HepG2 (cell line): ENCODE measurements around the gene HYCC1. TPM values are rescaled to one million over a fixed set of nuclear protein-coding genes. Genes with fewer than 3 reads are reported as not detected.

ENCODE experiments used
- ATAC-seq: fragments of 200-7000 bp; cut with Tn5 transposase; 3 replicates; pipeline ENCODE4 v1.9.1; 2020; ENCODE audit warnings: mild to moderate bottlenecking, moderate library complexity
- BruUV-seq: library from RNA; stranded (reverse); fragments of 400-500 nt; replicated peaks from 2 replicates; lab custom pipeline; 2021; lab: Mats Ljungman, UMichigan
- CTCF ChIA-PET: fragments of 300-600 bp; formaldehyde crosslinking; extraction: SDS; loops from one replicate; lab custom pipeline; 2021; ENCODE audit warnings: low total read pairs, inconsistent platforms, low intra/inter-chr PET ratio; lab: Yijun Ruan, JAX
- POLR2A ChIA-PET: fragments of 350-600 bp; sonication (Branson Sonifier 250); formaldehyde crosslinking; loops from one replicate; lab custom pipeline; 2020; ENCODE audit warnings: antibody characterized with exemption, inconsistent platforms; lab: Yijun Ruan, JAX
- DNase-seq: peaks from one replicate; pipeline ENCODE4 v3.0.0-alpha.2; 2015; ENCODE audit warnings: low spot score
- FAIRE-seq: peaks from 3 replicates; lab custom pipeline; 2011; peaks lifted over from hg19 to GRCh38; lab: Jason Lieb, UNC
- H2AFZ ChIP-seq: one replicate; pipeline ENCODE4 v1.6.1; 2011; ENCODE audit warnings: low read length, inconsistent platforms
- H3K27ac ChIP-seq: fragments of 300-600 bp; 3 replicates; pipeline ENCODE4 v1.8.0; 2011; ENCODE audit warnings: mixed run types, mild to moderate bottlenecking, mixed read lengths, low read length, inconsistent platforms; ENCODE audit not compliant: insufficient read depth; ENCODE audit errors: extremely low read length
- H3K27me3 ChIP-seq, 2 experiments: fragments of 200-600 bp in 1 of 2; 2 replicates in 1 of 2; 3 replicates in 1 of 2; pipeline versions ENCODE4 v1.6.0 to v1.8.0; 2011; ENCODE audit warnings: low read length in 2 of 2, mild to moderate bottlenecking in 2 of 2, moderate library complexity in 2 of 2, inconsistent platforms in 1 of 2; ENCODE audit not compliant: insufficient read depth in 2 of 2, control insufficient read depth in 1 of 2
- H3K36me3 ChIP-seq, 2 experiments: fragments of 200-600 bp in 1 of 2; replicated peaks in 1 of 2; 2 replicates in 1 of 2; 3 replicates in 1 of 2; pipeline versions ENCODE4 v1.5.1 to v1.8.0; 2011; ENCODE audit warnings: low read length in 2 of 2, inconsistent platforms in 1 of 2; ENCODE audit not compliant: insufficient read depth in 2 of 2, control insufficient read depth in 1 of 2
- H3K4me1 ChIP-seq: 2 replicates; pipeline ENCODE4 v1.5.1; 2012; ENCODE audit warnings: low read length, inconsistent platforms; ENCODE audit not compliant: insufficient read depth
- H3K4me2 ChIP-seq: 2 replicates; pipeline ENCODE4 v1.6.0; 2011; ENCODE audit warnings: low read depth, low read length, inconsistent platforms
- H3K4me3 ChIP-seq, 3 experiments: fragments of 200-600 bp in 1 of 3; sonication (generic), shearing (Covaris generic) in 1 of 3; replicated peaks in 1 of 3; 2 replicates each; pipeline ENCODE4 v1.5.1; 2011 to 2016; ENCODE audit warnings: low read length in 3 of 3, inconsistent platforms in 2 of 3, low read depth in 2 of 3, mild to moderate bottlenecking in 2 of 3, control low read depth in 1 of 3, mixed read lengths in 1 of 3; ENCODE audit not compliant: insufficient read depth in 1 of 3
- H3K79me2 ChIP-seq: one replicate; pipeline ENCODE4 v1.6.1; 2011; ENCODE audit warnings: low read length, inconsistent platforms; ENCODE audit not compliant: insufficient read depth
- H3K9ac ChIP-seq: 2 replicates; pipeline ENCODE4 v1.6.0; 2011; ENCODE audit warnings: mild to moderate bottlenecking, low read depth, low read length, inconsistent platforms; ENCODE audit not compliant: insufficient read depth
- H3K9me3 ChIP-seq: 2 replicates; pipeline ENCODE4 v1.5.1; 2012; ENCODE audit warnings: mild to moderate bottlenecking, low read length
- H4K20me1 ChIP-seq: 2 replicates; pipeline ENCODE4 v1.6.0; 2011; ENCODE audit warnings: inconsistent platforms, mild to moderate bottlenecking, low read length, moderate library complexity; ENCODE audit not compliant: insufficient read depth
- BORCS8-MEF2B ChIP-seq: sonication (generic); formaldehyde crosslinking; IDR thresholded peaks from 2 replicates; pipeline ENCODE4 v1.8.0; 2022; ENCODE audit warnings: mild to moderate bottlenecking, missing genetic modification reagents
- CREM ChIP-seq, 2 experiments: sonication (generic) in 1 of 2; formaldehyde crosslinking in 1 of 2; IDR thresholded peaks; 2 replicates each; pipeline versions ENCODE4 v1.4.0 to v1.6.1; 2016 to 2020; ENCODE audit warnings: antibody characterized with exemption in 1 of 2, mild to moderate bottlenecking in 1 of 2, missing genetic modification reagents in 1 of 2
- GPN1 ChIP-seq: sonication (generic); formaldehyde crosslinking; IDR thresholded peaks from 2 replicates; pipeline ENCODE4 v1.5.1; 2020; ENCODE audit warnings: missing genetic modification reagents, borderline replicate concordance
- JUN ChIP-seq: sonication (generic); formaldehyde crosslinking; IDR thresholded peaks from 2 replicates; pipeline ENCODE4 v1.4.0; 2020; ENCODE audit warnings: mild to moderate bottlenecking, missing genetic modification reagents
- JUNB ChIP-seq: sonication (generic); formaldehyde crosslinking; IDR thresholded peaks from 2 replicates; pipeline ENCODE4 v1.8.0; 2022; ENCODE audit warnings: missing genetic modification reagents, mild to moderate bottlenecking, borderline replicate concordance
- KAT2B ChIP-seq: fragments of 150-350 bp; IDR thresholded peaks from 2 replicates; pipeline ENCODE4 v1.6.1; 2014; ENCODE audit warnings: low read depth, low read length, borderline replicate concordance
- REL ChIP-seq: sonication (generic); formaldehyde crosslinking; conservative IDR thresholded peaks from 2 replicates; pipeline ENCODE4 v1.8.0; 2022; ENCODE audit warnings: mild to moderate bottlenecking, missing genetic modification reagents, moderate library complexity
- ZFP1 ChIP-seq: IDR thresholded peaks from 2 replicates; pipeline ENCODE4 v1.6.1; 2016
- ZNF44 ChIP-seq: sonication (generic); formaldehyde crosslinking; IDR thresholded peaks from 2 replicates; pipeline ENCODE4 v1.5.1; 2020; ENCODE audit warnings: mild to moderate bottlenecking, missing genetic modification reagents
- ZNF558 ChIP-seq: sonication (generic); formaldehyde crosslinking; IDR thresholded peaks from 2 replicates; pipeline ENCODE4 v1.9.0; 2022; ENCODE audit warnings: mild to moderate bottlenecking, missing genetic modification reagents, borderline replicate concordance
- ZNF607 ChIP-seq: sonication (generic); formaldehyde crosslinking; IDR thresholded peaks from 2 replicates; pipeline ENCODE4 v1.5.1; 2020; ENCODE audit warnings: missing genetic modification reagents, mild to moderate bottlenecking, borderline replicate concordance
- ZNF772 ChIP-seq: sonication (generic); formaldehyde crosslinking; IDR thresholded peaks from 2 replicates; pipeline ENCODE4 v1.5.0; 2020; ENCODE audit warnings: mild to moderate bottlenecking, missing genetic modification reagents
- ZNF777 ChIP-seq: sonication (generic); formaldehyde crosslinking; IDR thresholded peaks from 2 replicates; pipeline ENCODE4 v1.4.0; 2020; ENCODE audit warnings: missing genetic modification reagents
- ZNF784 ChIP-seq: sonication (generic); formaldehyde crosslinking; IDR thresholded peaks from 2 replicates; pipeline ENCODE4 v1.5.1; 2020; ENCODE audit warnings: missing genetic modification reagents, mild to moderate bottlenecking, borderline replicate concordance
- ZNF891 ChIP-seq: sonication (generic); formaldehyde crosslinking; IDR thresholded peaks from 2 replicates; pipeline ENCODE4 v1.5.0; 2020; ENCODE audit warnings: mild to moderate bottlenecking, missing genetic modification reagents
- ZSCAN31 ChIP-seq: sonication (generic); formaldehyde crosslinking; IDR thresholded peaks from 2 replicates; pipeline ENCODE4 v1.5.0; 2020; ENCODE audit warnings: low read depth, mild to moderate bottlenecking, missing genetic modification reagents
- in situ Hi-C: cut with HindIII; loops from 2 replicates; pipeline ENCODE4 v1.10.0; 2017; ENCODE audit warnings: low pct_unique_long_range_greater_than_20kb; ENCODE audit not compliant: extremely low pct_ligation_motif_present
- intact Hi-C: fragments of 100-400 bp; cut with micrococcal nuclease; formaldehyde crosslinking; loops from one replicate; pipeline ENCODE4 v1.10.0; 2022; ENCODE audit not compliant: unreplicated experiment
- polyA plus RNA-seq, 8 experiments: library from polyadenylated mRNA; depleted of rRNA in 3 of 8; stranded (reverse) in 7 of 8; unstranded in 1 of 8; fragments of >200 nt; fragmentation: Illumina TruSeq in 4 of 8; extraction: Trizol in 4 of 8; gene quantifications; 2 replicates each; pipeline versions ENCODE4 v1.2.1 to v1.2.3, GENCODE V29; 2011 to 2016; ENCODE audit warnings: low read depth in 4 of 8, missing spikeins in 1 of 8, mixed read lengths in 1 of 8; ENCODE audit not compliant: insufficient read depth in 1 of 8
- total RNA-seq, 5 experiments: library from RNA; depleted of rRNA; stranded (reverse); fragments of >200 nt; fragmentation: Illumina TruSeq; extraction: Trizol; gene quantifications; 2 replicates each; pipeline ENCODE4 v1.2.3, GENCODE V29; 2016; ENCODE audit warnings: low read depth in 1 of 5
- TF ChIP-seq, protein P1 (sequence below): sonication (generic); formaldehyde crosslinking; IDR thresholded peaks from 2 replicates; pipeline ENCODE4 v1.4.0; 2020; ENCODE audit warnings: low read depth, mild to moderate bottlenecking, missing genetic modification reagents
- TF ChIP-seq, protein P2 (sequence below): sonication (generic); formaldehyde crosslinking; IDR thresholded peaks from 2 replicates; pipeline ENCODE4 v1.9.0; 2021; ENCODE audit warnings: missing genetic modification reagents, borderline replicate concordance
- TF ChIP-seq, protein P3 (sequence below): sonication (generic); formaldehyde crosslinking; IDR thresholded peaks from 2 replicates; pipeline ENCODE4 v1.9.0; 2021; ENCODE audit warnings: missing genetic modification reagents, borderline replicate concordance

Gene HYCC1
- total and polyA plus RNA-seq, 2 of the 13 experiments (the other 11 are each of a cell fraction or from before 2014, with no cell fraction given), result 9.5 to 41.8 TPM

DNA sequence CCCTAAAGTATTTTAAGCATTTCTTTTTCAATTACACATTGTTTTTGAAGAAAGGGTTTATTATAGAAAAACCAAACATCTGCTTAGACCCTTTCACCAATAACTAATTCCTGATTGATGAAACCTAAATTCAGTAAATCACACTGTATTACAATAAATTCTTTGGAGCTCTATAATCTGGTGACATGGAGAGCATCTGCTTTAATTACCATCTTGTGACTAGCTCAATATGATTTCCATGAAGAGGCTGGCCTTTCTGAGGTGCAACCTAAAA lies 9.7 kb downstream of the HYCC1 start:
- no peak for DNase-seq
- Histone ChIP-seq H4K20me1 (no peaks in the 10 kb centered on the region), H3K79me2 (peaks cover 37% of the 10 kb centered on the region), H3K4me1 (no peaks in the 10 kb centered on the region), H3K36me3 (no peaks in the 10 kb centered on the region), H3K9me3 (no peaks in the 10 kb centered on the region), H3K4me3 (no peak overlapping the region), H3K27ac (no peak overlapping the region), H3K4me2 (no peak overlapping the region), H3K9ac (no peak overlapping the region), H3K27me3 (no peaks in the 10 kb centered on the region), H2AFZ (no peak overlapping the region)
- ATAC-seq, result no peak
- BruUV-seq, result no TSS peak
- in situ Hi-C loops (no loop called here), intact Hi-C loops (no loop called here)
- POLR2A ChIA-PET, result no interaction called here
- no peak for FAIRE-seq
- no peak for TF ChIP-seq ZNF772 (CRISPR knock-in tag)
- TF ChIP-seq, protein P1, sequence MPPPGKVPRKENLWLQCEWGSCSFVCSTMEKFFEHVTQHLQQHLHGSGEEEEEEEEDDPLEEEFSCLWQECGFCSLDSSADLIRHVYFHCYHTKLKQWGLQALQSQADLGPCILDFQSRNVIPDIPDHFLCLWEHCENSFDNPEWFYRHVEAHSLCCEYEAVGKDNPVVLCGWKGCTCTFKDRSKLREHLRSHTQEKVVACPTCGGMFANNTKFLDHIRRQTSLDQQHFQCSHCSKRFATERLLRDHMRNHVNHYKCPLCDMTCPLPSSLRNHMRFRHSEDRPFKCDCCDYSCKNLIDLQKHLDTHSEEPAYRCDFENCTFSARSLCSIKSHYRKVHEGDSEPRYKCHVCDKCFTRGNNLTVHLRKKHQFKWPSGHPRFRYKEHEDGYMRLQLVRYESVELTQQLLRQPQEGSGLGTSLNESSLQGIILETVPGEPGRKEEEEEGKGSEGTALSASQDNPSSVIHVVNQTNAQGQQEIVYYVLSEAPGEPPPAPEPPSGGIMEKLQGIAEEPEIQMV, result no peak
- TF ChIP-seq BORCS8-MEF2B (CRISPR knock-in tag), result no peak
- TF ChIP-seq ZNF891 (CRISPR knock-in tag), result no peak
- TF ChIP-seq JUNB, result no peak
- TF ChIP-seq CREM (IDR thresholded peaks at IDR 0.05), result no peak
- no peak for TF ChIP-seq CREM (CRISPR knock-in tag; IDR thresholded peaks at IDR 0.05)
- TF ChIP-seq REL (CRISPR knock-in tag), result no peak
- TF ChIP-seq ZSCAN31 (CRISPR knock-in tag), result no peak
- TF ChIP-seq ZFP1 (CRISPR knock-in tag), result no peak
- no peak for TF ChIP-seq ZNF558
- TF ChIP-seq ZNF777 (CRISPR knock-in tag), result no peak
- no peak for TF ChIP-seq KAT2B
- TF ChIP-seq, protein P2, sequence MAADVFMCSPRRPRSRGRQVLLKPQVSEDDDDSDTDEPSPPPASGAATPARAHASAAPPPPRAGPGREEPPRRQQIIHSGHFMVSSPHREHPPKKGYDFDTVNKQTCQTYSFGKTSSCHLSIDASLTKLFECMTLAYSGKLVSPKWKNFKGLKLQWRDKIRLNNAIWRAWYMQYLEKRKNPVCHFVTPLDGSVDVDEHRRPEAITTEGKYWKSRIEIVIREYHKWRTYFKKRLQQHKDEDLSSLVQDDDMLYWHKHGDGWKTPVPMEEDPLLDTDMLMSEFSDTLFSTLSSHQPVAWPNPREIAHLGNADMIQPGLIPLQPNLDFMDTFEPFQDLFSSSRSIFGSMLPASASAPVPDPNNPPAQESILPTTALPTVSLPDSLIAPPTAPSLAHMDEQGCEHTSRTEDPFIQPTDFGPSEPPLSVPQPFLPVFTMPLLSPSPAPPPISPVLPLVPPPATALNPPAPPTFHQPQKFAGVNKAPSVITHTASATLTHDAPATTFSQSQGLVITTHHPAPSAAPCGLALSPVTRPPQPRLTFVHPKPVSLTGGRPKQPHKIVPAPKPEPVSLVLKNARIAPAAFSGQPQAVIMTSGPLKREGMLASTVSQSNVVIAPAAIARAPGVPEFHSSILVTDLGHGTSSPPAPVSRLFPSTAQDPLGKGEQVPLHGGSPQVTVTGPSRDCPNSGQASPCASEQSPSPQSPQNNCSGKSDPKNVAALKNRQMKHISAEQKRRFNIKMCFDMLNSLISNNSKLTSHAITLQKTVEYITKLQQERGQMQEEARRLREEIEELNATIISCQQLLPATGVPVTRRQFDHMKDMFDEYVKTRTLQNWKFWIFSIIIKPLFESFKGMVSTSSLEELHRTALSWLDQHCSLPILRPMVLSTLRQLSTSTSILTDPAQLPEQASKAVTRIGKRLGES (CRISPR knock-in tag), result no peak
- TF ChIP-seq GPN1 (CRISPR knock-in tag), result no peak
- no peak for TF ChIP-seq JUN (CRISPR knock-in tag)
- TF ChIP-seq, protein P3, sequence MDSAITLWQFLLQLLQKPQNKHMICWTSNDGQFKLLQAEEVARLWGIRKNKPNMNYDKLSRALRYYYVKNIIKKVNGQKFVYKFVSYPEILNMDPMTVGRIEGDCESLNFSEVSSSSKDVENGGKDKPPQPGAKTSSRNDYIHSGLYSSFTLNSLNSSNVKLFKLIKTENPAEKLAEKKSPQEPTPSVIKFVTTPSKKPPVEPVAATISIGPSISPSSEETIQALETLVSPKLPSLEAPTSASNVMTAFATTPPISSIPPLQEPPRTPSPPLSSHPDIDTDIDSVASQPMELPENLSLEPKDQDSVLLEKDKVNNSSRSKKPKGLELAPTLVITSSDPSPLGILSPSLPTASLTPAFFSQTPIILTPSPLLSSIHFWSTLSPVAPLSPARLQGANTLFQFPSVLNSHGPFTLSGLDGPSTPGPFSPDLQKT, result no peak
- TF ChIP-seq ZNF784 (CRISPR knock-in tag), result no peak
- no peak for TF ChIP-seq ZNF607 (CRISPR knock-in tag)
- no peak for TF ChIP-seq ZNF44 (CRISPR knock-in tag)
- CTCF ChIA-PET, result no interaction called here
